ENCODE data around the gene ALDH1A3. TPM values are rescaled to one million over a fixed set of nuclear protein-coding genes. Genes with fewer than 3 reads are reported as not detected.

The ALDH1A3 gene
- total RNA-seq: 10 to 100 TPM in 3 of 4 donors, 1 to 10 TPM in 1; 6.7 to 39.4 (median 17.9) TPM

DNA sequence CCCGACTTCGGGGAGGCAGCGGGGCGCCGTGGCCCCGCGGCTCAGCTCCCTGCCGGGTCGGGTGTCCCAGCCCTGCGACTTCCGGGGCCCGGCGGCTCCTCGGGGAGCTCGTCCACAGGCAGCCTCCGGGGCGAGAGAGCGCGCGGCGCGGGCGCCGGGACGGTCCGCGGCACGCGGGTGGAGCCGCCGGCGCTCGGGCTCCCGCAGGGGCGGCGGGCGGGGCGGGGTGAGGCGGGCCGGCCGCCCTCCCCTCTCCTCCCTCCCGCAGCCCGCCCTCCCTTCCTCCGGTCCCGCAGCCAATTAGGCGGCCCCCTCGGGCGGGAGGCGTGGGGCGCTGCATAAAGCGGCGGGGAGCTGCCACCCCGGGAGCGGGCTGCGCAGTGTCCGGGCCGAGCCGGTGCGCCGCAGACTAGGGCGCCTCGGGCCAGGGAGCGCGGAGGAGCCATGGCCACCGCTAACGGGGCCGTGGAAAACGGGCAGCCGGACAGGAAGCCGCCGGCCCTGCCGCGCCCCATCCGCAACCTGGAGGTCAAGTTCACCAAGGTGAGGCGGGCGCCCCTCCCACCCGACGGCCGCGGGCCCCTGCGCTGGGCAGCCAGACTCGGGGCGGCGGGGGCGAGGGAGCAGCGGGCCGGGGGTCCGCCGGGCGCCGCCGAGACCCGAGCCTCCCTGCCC, at the start of gene ALDH1A3:
Gene ALDH1A3, plus strand, starts transcription at position 368 of the 675 bp plus-strand sequence. Its CDS starts 77 bp downstream, at position 445.
- Histone ChIP-seq H3K27me3 (peaks cover 73% of the 10 kb centered on the region), H3K4me3 (peak within 1 kb of the TSS; percentile 21 to 60 (median 45)), H3K4me1 (peaks cover 0 to 18% (median 10%) of the 10 kb centered on the region in 4 donors), H3K9me3 (no peaks in the 10 kb centered on the region), H3K27ac (peak within 1 kb of the TSS; percentile 30 to 44 (median 39)), H3K36me3 (no peaks in the 10 kb centered on the region)
- DNase-seq: peak; percentile 40
- in situ Hi-C loops (cut with MboI; ENCODE audit: low pct_ligation_motif_present in 1 of 4, low pct_unique_long_range_greater_than_20kb in 1 of 4, low sequenced_read_pairs in 3 of 4) (loop anchor here in 1 of 4 donors (10.0 kb wide), 1 partner anchor 255 kb away; no protein-coding TSS in a partner anchor), intact Hi-C loops (cut with DNase I; ENCODE audit: low total_unique reads) (no loop called here)
- TF ChIP-seq POLR2AphosphoS5 (IDR thresholded peaks at IDR 0.05): peak; percentile 6 to 63 (median 43)
- TF ChIP-seq, protein P1, sequence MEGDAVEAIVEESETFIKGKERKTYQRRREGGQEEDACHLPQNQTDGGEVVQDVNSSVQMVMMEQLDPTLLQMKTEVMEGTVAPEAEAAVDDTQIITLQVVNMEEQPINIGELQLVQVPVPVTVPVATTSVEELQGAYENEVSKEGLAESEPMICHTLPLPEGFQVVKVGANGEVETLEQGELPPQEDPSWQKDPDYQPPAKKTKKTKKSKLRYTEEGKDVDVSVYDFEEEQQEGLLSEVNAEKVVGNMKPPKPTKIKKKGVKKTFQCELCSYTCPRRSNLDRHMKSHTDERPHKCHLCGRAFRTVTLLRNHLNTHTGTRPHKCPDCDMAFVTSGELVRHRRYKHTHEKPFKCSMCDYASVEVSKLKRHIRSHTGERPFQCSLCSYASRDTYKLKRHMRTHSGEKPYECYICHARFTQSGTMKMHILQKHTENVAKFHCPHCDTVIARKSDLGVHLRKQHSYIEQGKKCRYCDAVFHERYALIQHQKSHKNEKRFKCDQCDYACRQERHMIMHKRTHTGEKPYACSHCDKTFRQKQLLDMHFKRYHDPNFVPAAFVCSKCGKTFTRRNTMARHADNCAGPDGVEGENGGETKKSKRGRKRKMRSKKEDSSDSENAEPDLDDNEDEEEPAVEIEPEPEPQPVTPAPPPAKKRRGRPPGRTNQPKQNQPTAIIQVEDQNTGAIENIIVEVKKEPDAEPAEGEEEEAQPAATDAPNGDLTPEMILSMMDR (IDR thresholded peaks at IDR 0.05): no peak
- no peak for TF ChIP-seq EP300 (IDR thresholded peaks at IDR 0.05; ENCODE audit: low read depth)
- TF ChIP-seq POLR2A (IDR thresholded peaks at IDR 0.05): peak; percentile 30
- 7% methylated on average over 39 of the region's 93 CpGs; no CpG with 5 or more reads in 1 of the 2 donors for WGBS, 2 donors (ENCODE audit: low coverage in 1 of 2)

DNA sequence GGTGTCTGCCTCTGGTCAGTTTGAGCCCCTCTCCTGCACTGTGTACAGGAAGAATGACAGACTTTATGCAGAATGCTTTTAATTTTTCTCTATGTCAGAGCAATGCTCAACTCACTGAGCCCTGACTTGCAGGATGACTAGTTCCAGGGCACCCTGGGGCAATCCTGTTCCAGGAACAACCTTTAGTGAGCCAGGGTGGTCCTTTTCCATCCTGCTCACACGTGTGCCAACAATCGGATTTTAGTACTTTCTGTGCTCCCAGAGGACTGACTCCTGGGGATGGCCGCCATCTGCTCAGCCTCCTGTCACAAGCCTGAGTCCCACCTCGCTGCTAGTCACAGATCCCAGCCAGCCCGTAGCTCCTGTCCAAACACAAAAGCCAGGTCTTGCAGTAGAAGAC, 48.2 kb upstream of the ALDH1A3 start:
- Histone ChIP-seq H3K36me3 (no peaks in the 10 kb centered on the region), H3K9me3 (no peaks in the 10 kb centered on the region), H3K27me3 (no peaks in the 10 kb centered on the region), H3K4me1 (no peaks in the 10 kb centered on the region), H3K27ac (no peak overlapping the region), H3K4me3 (no peak overlapping the region)
- 68% methylated on average over 5 of the region's 5 CpGs; no CpG with 5 or more reads in 1 of the 2 donors for WGBS, 2 donors (ENCODE audit: low coverage in 1 of 2)
- in situ Hi-C loops (cut with MboI; ENCODE audit: low pct_ligation_motif_present in 1 of 4, low pct_unique_long_range_greater_than_20kb in 1 of 4, low sequenced_read_pairs in 3 of 4) (no loop called here), intact Hi-C loops (cut with DNase I; ENCODE audit: low total_unique reads) (no loop called here)
- TF ChIP-seq, protein P1 (IDR thresholded peaks at IDR 0.05): no peak
- no peak for TF ChIP-seq EP300 (IDR thresholded peaks at IDR 0.05; ENCODE audit: low read depth)
- TF ChIP-seq POLR2AphosphoS5 (IDR thresholded peaks at IDR 0.05): no peak
- TF ChIP-seq POLR2A (IDR thresholded peaks at IDR 0.05): no peak
- DNase-seq: no peak

DNA sequence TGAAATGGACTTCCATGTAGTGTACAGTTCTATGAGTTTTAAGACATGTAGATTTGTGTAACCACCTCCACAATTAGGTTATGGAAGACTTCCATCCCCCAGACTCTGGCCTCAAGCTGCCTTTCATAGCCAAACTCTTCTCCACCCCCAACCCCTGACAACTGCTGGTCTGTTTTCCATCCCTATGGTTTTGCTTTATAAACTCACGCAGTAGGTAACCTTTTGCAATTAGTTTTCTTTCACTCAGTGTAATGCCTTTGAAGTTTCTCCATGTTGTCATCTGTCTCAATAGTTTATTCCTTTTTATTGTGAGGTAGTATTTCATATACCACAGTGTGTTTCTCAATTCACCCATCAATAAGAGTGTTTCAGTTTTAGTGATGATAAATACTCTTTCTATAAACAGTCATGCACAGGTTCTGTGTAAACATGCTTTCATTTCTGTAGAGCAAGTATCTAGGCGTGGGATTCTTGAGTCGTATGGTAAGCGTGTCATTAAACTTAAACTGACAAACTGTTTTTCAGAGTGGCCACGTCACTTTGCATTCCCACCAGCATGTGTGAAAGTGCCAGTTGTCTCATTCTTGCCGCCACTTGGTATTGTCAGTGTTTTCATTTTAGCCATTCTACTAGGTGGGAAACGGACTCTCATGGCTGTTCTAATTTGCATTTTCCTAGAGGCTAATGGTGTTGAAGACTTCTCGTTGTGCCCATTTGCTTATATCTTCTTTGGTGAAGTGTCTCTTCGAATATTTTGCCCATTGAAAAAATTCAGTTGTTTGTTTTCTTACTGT, 47.3 kb upstream of the ALDH1A3 start:
- H3K4me1 ChIP-seq: no peaks in the 10 kb centered on the region

More for the DNA sequence above, 47.3 kb upstream of the ALDH1A3 start:
- H3K27ac ChIP-seq: no peak overlapping the region
- in situ Hi-C loops (cut with MboI; ENCODE audit: low pct_ligation_motif_present in 1 of 4, low pct_unique_long_range_greater_than_20kb in 1 of 4, low sequenced_read_pairs in 3 of 4) (no loop called here), intact Hi-C loops (cut with DNase I; ENCODE audit: low total_unique reads) (no loop called here)
- DNase-seq: no peak
- TF ChIP-seq POLR2AphosphoS5 (IDR thresholded peaks at IDR 0.05) (no peak), POLR2A (IDR thresholded peaks at IDR 0.05) (no peak), EP300 (IDR thresholded peaks at IDR 0.05; ENCODE audit: low read depth) (no peak)
- TF ChIP-seq, protein P1 (IDR thresholded peaks at IDR 0.05): no peak
- H3K4me3 ChIP-seq: no peak overlapping the region
- no peaks in the 10 kb centered on the region for H3K36me3 ChIP-seq
- H3K27me3 ChIP-seq: no peaks in the 10 kb centered on the region
- 68 to 82% methylated on average over 9 of the region's 9 CpGs for WGBS, 2 donors (ENCODE audit: low coverage in 1 of 2)
- no peaks in the 10 kb centered on the region for H3K9me3 ChIP-seq
